SU-DHL-6 (cell line): ENCODE results near the gene DHRS1.

Experiments used
- H2AFZ ChIP-seq: fragments of 200-600 bp; sonication (generic); 2 replicates; pipeline ENCODE4 v1.6.1; 2014; ENCODE audit warnings: low read depth, mild to moderate bottlenecking, moderate library complexity, mixed read lengths, antibody characterized with exemption, low read length; ENCODE audit not compliant: severe bottlenecking
- H3F3A ChIP-seq: fragments of 200-600 bp; shearing (Covaris generic); 2 replicates; pipeline ENCODE4 v1.6.0; 2016; ENCODE audit warnings: antibody characterized with exemption, mild to moderate bottlenecking; ENCODE audit not compliant: insufficient read depth
- H3K27ac ChIP-seq: fragments of 200-600 bp; sonication (generic); 2 replicates; pipeline ENCODE4 v1.5.1; 2016; ENCODE audit warnings: low read depth, mild to moderate bottlenecking, low read length, moderate library complexity, mixed read lengths
- H3K27me3 ChIP-seq: fragments of 200-600 bp; sonication (generic), shearing (Covaris generic); 2 replicates; pipeline ENCODE4 v1.6.0; 2014; ENCODE audit warnings: mild to moderate bottlenecking, low read length
- H3K36me3 ChIP-seq: fragments of 200-600 bp; sonication (generic); 2 replicates; pipeline ENCODE4 v1.6.1; 2014; ENCODE audit warnings: mild to moderate bottlenecking, low read length, mixed read lengths
- H3K4me2 ChIP-seq: fragments of 300-600, 200-600 bp; shearing (Covaris generic), sonication (generic); 2 replicates; pipeline ENCODE4 v1.6.0; 2014; ENCODE audit warnings: low read length, low read depth, mild to moderate bottlenecking; ENCODE audit not compliant: poor library complexity, severe bottlenecking
- H3K4me3 ChIP-seq: fragments of 200-600 bp; sonication (generic); 2 replicates; pipeline ENCODE4 v1.5.1; 2014; ENCODE audit warnings: antibody characterized with exemption, low read length, mild to moderate bottlenecking, mixed read lengths; ENCODE audit not compliant: insufficient read depth, poor library complexity, severe bottlenecking
- H3K79me2 ChIP-seq: fragments of 200-600 bp; sonication (generic); 2 replicates; pipeline ENCODE4 v1.6.1; 2014; ENCODE audit warnings: mild to moderate bottlenecking, low read length, moderate library complexity; ENCODE audit not compliant: insufficient read depth
- H3K9ac ChIP-seq: fragments of 200-600 bp; sonication (generic); 2 replicates; pipeline ENCODE4 v1.7.0; 2014; ENCODE audit warnings: mild to moderate bottlenecking, low read length
- H3K9me2 ChIP-seq: fragments of 200-600 bp; sonication (generic); replicated peaks from 2 replicates; pipeline ENCODE4 v1.6.1; 2014; ENCODE audit warnings: low read length; ENCODE audit not compliant: insufficient read depth
- H3K9me3 ChIP-seq: fragments of 200-600 bp; sonication (generic); 2 replicates; pipeline ENCODE4 v1.6.1; 2014; ENCODE audit warnings: low read length, mixed read lengths; ENCODE audit not compliant: insufficient read depth
- H4K20me1 ChIP-seq: fragments of 200-600 bp; sonication (generic); 2 replicates; pipeline ENCODE4 v1.6.1; 2014; ENCODE audit warnings: low read depth, mild to moderate bottlenecking, antibody characterized with exemption, low read length, moderate library complexity, mixed read lengths
- CTCF ChIP-seq: fragments of 200-600 bp; sonication (generic); IDR thresholded peaks from one replicate; pipeline ENCODE4 v1.5.1; 2017; ENCODE audit warnings: antibody characterized with exemption, mild to moderate bottlenecking, low read length, moderate library complexity; ENCODE audit not compliant: insufficient read depth, poor library complexity, severe bottlenecking
- EZH2phosphoT487 ChIP-seq: fragments of 200-600 bp; sonication (generic), shearing (Covaris generic); conservative IDR thresholded peaks from 2 replicates; pipeline ENCODE4 v1.6.1; 2018; ENCODE audit warnings: mild to moderate bottlenecking, antibody characterized with exemption, low read length, moderate library complexity, mixed read lengths

Gene DHRS1

GRCh38 chr14:24261256-24261968 is 38.2 kb downstream of the DHRS1 start:
- no peaks in the 10 kb centered on the region for H3K79me2 ChIP-seq
- H3K4me3 ChIP-seq, result no peak overlapping the region
- H3K9ac ChIP-seq, result no peak overlapping the region
- no peak overlapping the region for H2AFZ ChIP-seq
- H3K9me3 ChIP-seq, result no peaks in the 10 kb centered on the region
- H3K27ac ChIP-seq, result no peak overlapping the region
- H3K36me3 ChIP-seq, result no peaks in the 10 kb centered on the region
- H3F3A ChIP-seq, result no peaks in the 10 kb centered on the region
- TF ChIP-seq EZH2phosphoT487 (no peak), CTCF (no peak)
- H3K4me2 ChIP-seq, result no peak overlapping the region
- H3K9me2 ChIP-seq, result no peaks in the 10 kb centered on the region
- no peaks in the 10 kb centered on the region for H3K27me3 ChIP-seq
- no peaks in the 10 kb centered on the region for H4K20me1 ChIP-seq

GRCh38 chr14:24260780-24261157 is 38.8 kb downstream of the DHRS1 start:
- no peaks in the 10 kb centered on the region for H3K79me2 ChIP-seq
- no peak overlapping the region for H3K9ac ChIP-seq
- H3K9me3 ChIP-seq, result no peaks in the 10 kb centered on the region
- H3K4me2 ChIP-seq, result no peak overlapping the region
- H3K9me2 ChIP-seq, result no peaks in the 10 kb centered on the region
- no peaks in the 10 kb centered on the region for H3K27me3 ChIP-seq
- no peak overlapping the region for H3K27ac ChIP-seq
- TF ChIP-seq CTCF, result no peak
- no peak for TF ChIP-seq EZH2phosphoT487
- H3F3A ChIP-seq, result no peaks in the 10 kb centered on the region
- H2AFZ ChIP-seq, result no peak overlapping the region
- H3K36me3 ChIP-seq, result no peaks in the 10 kb centered on the region
- no peaks in the 10 kb centered on the region for H4K20me1 ChIP-seq
- no peak overlapping the region for H3K4me3 ChIP-seq

- Histone ChIP-seq H2AFZ (no peak overlapping the region), H3K27ac (no peak overlapping the region), H3K79me2 (no peaks in the 10 kb centered on the region), H3K36me3 (no peaks in the 10 kb centered on the region), H3K9me3 (no peaks in the 10 kb centered on the region), H3K27me3 (no peaks in the 10 kb centered on the region), H4K20me1 (no peaks in the 10 kb centered on the region), H3K4me2 (no peak overlapping the region), H3K9ac (no peak overlapping the region), H3K4me3 (no peak overlapping the region), H3F3A (no peaks in the 10 kb centered on the region), H3K9me2 (no peaks in the 10 kb centered on the region)
- TF ChIP-seq CTCF, result no peak
- no peak for TF ChIP-seq EZH2phosphoT487
Measured at GRCh38 chr14:24260026-24260779, 39.4 kb downstream of the DHRS1 start.
